H1 (cell line): ENCODE results near the gene ZFYVE27. TPM values are rescaled to one million over a fixed set of nuclear protein-coding genes. Genes with fewer than 3 reads are reported as not detected.

ENCODE experiments used
- CTCF ChIA-PET: fragments of 300-600 bp; sonication (Branson Sonifier 250); formaldehyde crosslinking; loops from one replicate; lab custom pipeline; 2021; ENCODE audit not compliant: partially characterized antibody; lab: Charles Lee
- POLR2A ChIA-PET: fragments of 300-600 bp; sonication (Branson Sonifier 250); formaldehyde crosslinking; loops from one replicate; lab custom pipeline; 2021; ENCODE audit warnings: inconsistent platforms; ENCODE audit not compliant: partially characterized antibody; lab: Charles Lee
- DNase-seq, 2 experiments: peaks; one replicate each; pipeline versions ENCODE4 v3.0.0 to v3.0.0-alpha.2; 2010 to 2022; ENCODE audit warnings: low spot score in 2 of 2, low read depth in 1 of 2, mixed read lengths in 1 of 2
- FAIRE-seq: peaks from 2 replicates; lab custom pipeline; 2011; peaks lifted over from hg19 to GRCh38; lab: Jason Lieb, UNC
- H2AFZ ChIP-seq: 2 replicates; pipeline ENCODE4 v1.8.1; 2012; ENCODE audit warnings: low read length, inconsistent platforms
- H2AK5ac ChIP-seq: 2 replicates; pipeline ENCODE4 v1.6.1; 2013; ENCODE audit warnings: low read depth, low read length
- H2BK120ac ChIP-seq: replicated peaks from 2 replicates; pipeline ENCODE3; 2013; ENCODE audit warnings: low read depth, low read length, inconsistent platforms
- H2BK12ac ChIP-seq: 2 replicates; pipeline ENCODE4 v1.6.1; 2013; ENCODE audit warnings: low read depth, low read length
- H2BK15ac ChIP-seq: 2 replicates; pipeline ENCODE4 v1.6.1; 2013; ENCODE audit warnings: low read length
- H2BK20ac ChIP-seq: 2 replicates; pipeline ENCODE4 v1.6.1; 2013; ENCODE audit warnings: low read length
- H2BK5ac ChIP-seq: 2 replicates; pipeline ENCODE4 v1.6.1; 2013; ENCODE audit warnings: low read depth, low read length
- H3K14ac ChIP-seq: 2 replicates; pipeline ENCODE4 v1.6.1; 2013; ENCODE audit warnings: inconsistent platforms; ENCODE audit not compliant: insufficient read length
- H3K18ac ChIP-seq: 2 replicates; pipeline ENCODE4 v1.6.1; 2013; ENCODE audit warnings: low read length; ENCODE audit errors: extremely low read depth
- H3K23ac ChIP-seq: 2 replicates; pipeline ENCODE4 v1.6.1; 2013; ENCODE audit warnings: inconsistent platforms; ENCODE audit not compliant: insufficient read length
- H3K23me2 ChIP-seq: 2 replicates; pipeline ENCODE4 v1.6.1; 2013; ENCODE audit warnings: low read depth, low read length
- H3K27ac ChIP-seq: 2 replicates; pipeline ENCODE4 v1.6.1; 2011; ENCODE audit warnings: low read depth, low read length, inconsistent platforms
- H3K27me3 ChIP-seq, 4 experiments: replicated peaks in 1 of 4; 1 replicate in 1 of 4; 2 replicates in 3 of 4; pipeline versions ENCODE4 v1.6.1 to v1.8.1; 2011 to 2013; ENCODE audit warnings: low read length in 3 of 4, mild to moderate bottlenecking in 3 of 4, inconsistent platforms in 2 of 4, mixed read lengths in 2 of 4, moderate library complexity in 1 of 4; ENCODE audit not compliant: control insufficient read depth in 3 of 4, insufficient read depth in 3 of 4; ENCODE audit errors: extremely low read depth in 1 of 4
- H3K36me3 ChIP-seq, 4 experiments: 2 replicates each; pipeline versions ENCODE4 v1.6.1 to v1.8.1; 2011 to 2013; ENCODE audit warnings: mild to moderate bottlenecking in 4 of 4, low read length in 3 of 4, moderate library complexity in 2 of 4, control low read depth in 1 of 4, inconsistent platforms in 1 of 4; ENCODE audit not compliant: insufficient read depth in 4 of 4, control insufficient read depth in 2 of 4
- H3K4ac ChIP-seq: replicated peaks from 2 replicates; pipeline ENCODE3; 2013; ENCODE audit warnings: low read length, low read depth, mixed read lengths, inconsistent platforms; ENCODE audit not compliant: insufficient read length
- H3K4me1 ChIP-seq, 4 experiments: replicated peaks in 1 of 4; 1 replicate in 1 of 4; 2 replicates in 3 of 4; pipeline versions ENCODE4 v1.6.1 to v1.8.1; 2011 to 2013; ENCODE audit warnings: low read length in 3 of 4, inconsistent platforms in 2 of 4, mixed read lengths in 1 of 4; ENCODE audit not compliant: insufficient read depth in 4 of 4, control insufficient read depth in 3 of 4
- H3K4me2 ChIP-seq, 2 experiments: 2 replicates each; pipeline versions ENCODE4 v1.6.1 to v1.8.1; 2011 to 2013; ENCODE audit warnings: low read depth in 2 of 2, low read length in 2 of 2, control low read depth in 1 of 2, inconsistent platforms in 1 of 2, mild to moderate bottlenecking in 1 of 2; ENCODE audit not compliant: insufficient read depth in 1 of 2
- H3K4me3 ChIP-seq, 4 experiments: fragments of 200-600, 300-600 bp in 1 of 4; sonication (generic), shearing (Covaris generic), sonication (Bioruptor Twin) in 1 of 4; 2 replicates each; pipeline versions ENCODE4 v1.5.1 to v1.8.1; 2011 to 2016; ENCODE audit warnings: low read length in 4 of 4, low read depth in 3 of 4, control low read depth in 2 of 4, inconsistent platforms in 2 of 4, mild to moderate bottlenecking in 2 of 4, mixed read lengths in 1 of 4, moderate library complexity in 1 of 4; ENCODE audit not compliant: insufficient read depth in 2 of 4; ENCODE audit errors: extremely low read depth in 1 of 4
- H3K56ac ChIP-seq: replicated peaks from 2 replicates; pipeline ENCODE3; 2013; ENCODE audit warnings: low read depth, mild to moderate bottlenecking, mixed read lengths, low read length, inconsistent platforms; ENCODE audit not compliant: insufficient read length
- H3K79me1 ChIP-seq: 2 replicates; pipeline ENCODE4 v1.6.1; 2013; ENCODE audit warnings: low read depth, low read length, control low read depth
- H3K79me2 ChIP-seq, 2 experiments: 2 replicates each; pipeline versions ENCODE4 v1.6.1 to v1.8.1; 2012 to 2013; ENCODE audit warnings: low read length in 2 of 2, mild to moderate bottlenecking in 2 of 2, inconsistent platforms in 1 of 2; ENCODE audit not compliant: insufficient read depth in 2 of 2, control insufficient read depth in 1 of 2
- H3K9ac ChIP-seq, 4 experiments: replicated peaks in 1 of 4; 1 replicate in 1 of 4; 2 replicates in 3 of 4; pipeline versions ENCODE4 v1.6.1 to v1.8.1; 2011 to 2013; ENCODE audit warnings: low read depth in 3 of 4, low read length in 3 of 4, control low read depth in 2 of 4, mild to moderate bottlenecking in 2 of 4, moderate library complexity in 2 of 4, inconsistent platforms in 1 of 4; ENCODE audit errors: extremely low read depth in 1 of 4
- H3K9me3 ChIP-seq, 2 experiments: 2 replicates each; pipeline versions ENCODE4 v1.6.1 to v1.8.1; 2012 to 2013; ENCODE audit warnings: mild to moderate bottlenecking in 2 of 2, moderate library complexity in 2 of 2, control low read depth in 1 of 2, inconsistent platforms in 1 of 2, low read depth in 1 of 2, low read length in 1 of 2, mixed read lengths in 1 of 2; ENCODE audit not compliant: insufficient read depth in 2 of 2
- H4K20me1 ChIP-seq, 2 experiments: replicated peaks in 1 of 2; 2 replicates each; pipeline versions ENCODE3 to v1.8.1; 2011 to 2013; ENCODE audit warnings: inconsistent platforms in 2 of 2, low read length in 2 of 2, mild to moderate bottlenecking in 1 of 2; ENCODE audit not compliant: insufficient read depth in 2 of 2, control insufficient read depth in 1 of 2
- H4K5ac ChIP-seq: 2 replicates; pipeline ENCODE4 v1.6.1; 2013; ENCODE audit warnings: low read length, low read depth, mixed read lengths, inconsistent platforms; ENCODE audit not compliant: insufficient read length
- H4K8ac ChIP-seq: 2 replicates; pipeline ENCODE4 v1.8.0; 2013; ENCODE audit warnings: mild to moderate bottlenecking, moderate library complexity, low read length, inconsistent platforms; ENCODE audit not compliant: insufficient read depth; ENCODE audit errors: extremely low read depth
- H4K91ac ChIP-seq: replicated peaks from 2 replicates; pipeline ENCODE3; 2013; ENCODE audit warnings: low read length, mixed read lengths, inconsistent platforms; ENCODE audit not compliant: insufficient read length
- SIX5 ChIP-seq: IDR thresholded peaks from 2 replicates; pipeline ENCODE4 v1.6.1; 2011; ENCODE audit warnings: mild to moderate bottlenecking, low read depth, low read length
- TAF7 ChIP-seq: optimal IDR thresholded peaks from 2 replicates; pipeline ENCODE3; 2011; ENCODE audit warnings: low read depth, mild to moderate bottlenecking, inconsistent platforms, low read length, moderate library complexity, borderline replicate concordance
- USF2 ChIP-seq: IDR thresholded peaks from 2 replicates; pipeline ENCODE4 v1.6.1; 2011; ENCODE audit warnings: low read length, improper control_type of control experiment
- WGBS, 2 experiments: shearing (Covaris generic) in 1 of 2; methylation state at CpG; one replicate each; pipeline versions ENCODE4 v1.1.6 to v1.1.7; 2013 to 2015; ENCODE audit warnings: low lambda C conversion rate in 2 of 2, mixed read lengths in 2 of 2, inconsistent platforms in 1 of 2, low coverage in 1 of 2, missing lambda C conversion rate in 1 of 2; ENCODE audit not compliant: insufficient replicate concordance in 2 of 2, insufficient coverage in 1 of 2, insufficient read length in 1 of 2; ENCODE audit errors: extremely low coverage in 1 of 2, missing lambda C conversion rate in 1 of 2; 5-methylcytosine and 5-hydroxymethylcytosine counted together
- polyA plus RNA-seq, 7 experiments: library from polyadenylated mRNA; depleted of rRNA in 3 of 7; stranded (reverse) in 5 of 7; unstranded in 2 of 7; fragments of >200 nt in 5 of 7; fragments of 200-250 nt in 2 of 7; gene quantifications; 1 replicate in 5 of 7; 2 replicates in 1 of 7; 4 replicates in 1 of 7; pipeline versions ENCODE4 v1.2.1 to v1.2.3, GENCODE V29; 2011 to 2013; ENCODE audit warnings: missing spikeins in 2 of 7, mixed read lengths in 2 of 7
- total RNA-seq: library from RNA; stranded (reverse); fragmentation: NEBNext Ultra II Directional; extraction: Animal tissue kit (Norgen Biotek cat#: 25700); gene quantifications from 2 replicates; pipeline ENCODE4 v1.2.1, GENCODE V29; 2021

The ZFYVE27 gene
- total and polyA plus RNA-seq, 2 of the 8 experiments (the other 6 are each of a cell fraction or from before 2014, with no cell fraction given): 16.6 to 19.8 TPM

GRCh38 chr10:97732052-97732359, 4.9 kb upstream of the ZFYVE27 start:
- no peaks in the 10 kb centered on the region for H3K4me1 ChIP-seq
- no peak overlapping the region for H3K18ac ChIP-seq
- no peak overlapping the region for H2BK5ac ChIP-seq
- no peak overlapping the region for H2BK120ac ChIP-seq
- H3K14ac ChIP-seq: no peak overlapping the region
- no peaks in the 10 kb centered on the region for H4K20me1 ChIP-seq
- H3K9ac ChIP-seq: no peak overlapping the region
- H3K4ac ChIP-seq: no peak overlapping the region
- no peak overlapping the region for H3K27ac ChIP-seq
- no peaks in the 10 kb centered on the region; the same call in 1 of the 2 replicates for H3K23me2 ChIP-seq
- H3K4me3 ChIP-seq: no peak overlapping the region
- no peak for DNase-seq
- ChIA-PET CTCF (interaction anchor here (0.7 to 15.1 kb wide), 11 partner anchors 9 to 192 kb away, joined by 3 to 773 read pairs (median 11); partner anchors contain the start of genes AVPI1 and MARVELD1), POLR2A (interaction anchor here (0.9 to 15.1 kb wide), 4 partner anchors 19 to 55 kb away, joined by 3 to 234 read pairs (median 5); partner anchors contain the start of gene MARVELD1)
- H4K5ac ChIP-seq: no peak overlapping the region
- FAIRE-seq: no peak
- H3K79me1 ChIP-seq: no peaks in the 10 kb centered on the region
- H3K23ac ChIP-seq: no peak overlapping the region
- H2AFZ ChIP-seq: no peak overlapping the region
- H2BK20ac ChIP-seq: no peak overlapping the region
- no peak overlapping the region for H4K91ac ChIP-seq
- WGBS, 2 experiments: 65% methylated on average over 4 of the region's 4 CpGs; no CpG with 5 or more reads in 1 of the 2 experiments
- H3K4me2 ChIP-seq: no peak overlapping the region
- no peaks in the 10 kb centered on the region for H3K79me2 ChIP-seq
- H4K8ac ChIP-seq: no peak overlapping the region
- TF ChIP-seq SIX5 (no peak), USF2 (no peak), TAF7 (no peak)
- no peak overlapping the region for H3K56ac ChIP-seq
- H3K36me3 ChIP-seq: peaks cover 0 to 3% (median 0%) of the 10 kb centered on the region in 4 experiments; a peak in 1 of 8 replicates
- no peak overlapping the region for H2BK15ac ChIP-seq
- no peak overlapping the region for H2BK12ac ChIP-seq
- H3K27me3 ChIP-seq: peaks cover 12 to 21% (median 17%) of the 10 kb centered on the region in 4 experiments
- H3K9me3 ChIP-seq: peaks cover 6 to 7% of the 10 kb centered on the region in 2 experiments
- H2AK5ac ChIP-seq: no peak overlapping the region
